ENCODE measurements around the gene CEBPE. TPM values are rescaled to one million over a fixed set of nuclear protein-coding genes. Genes with fewer than 3 reads are reported as not detected.

CEBPE gene
- polyA plus RNA-seq, 1 of the 3 experiments (the other 2 are of a cell fraction): not detected

DNA sequence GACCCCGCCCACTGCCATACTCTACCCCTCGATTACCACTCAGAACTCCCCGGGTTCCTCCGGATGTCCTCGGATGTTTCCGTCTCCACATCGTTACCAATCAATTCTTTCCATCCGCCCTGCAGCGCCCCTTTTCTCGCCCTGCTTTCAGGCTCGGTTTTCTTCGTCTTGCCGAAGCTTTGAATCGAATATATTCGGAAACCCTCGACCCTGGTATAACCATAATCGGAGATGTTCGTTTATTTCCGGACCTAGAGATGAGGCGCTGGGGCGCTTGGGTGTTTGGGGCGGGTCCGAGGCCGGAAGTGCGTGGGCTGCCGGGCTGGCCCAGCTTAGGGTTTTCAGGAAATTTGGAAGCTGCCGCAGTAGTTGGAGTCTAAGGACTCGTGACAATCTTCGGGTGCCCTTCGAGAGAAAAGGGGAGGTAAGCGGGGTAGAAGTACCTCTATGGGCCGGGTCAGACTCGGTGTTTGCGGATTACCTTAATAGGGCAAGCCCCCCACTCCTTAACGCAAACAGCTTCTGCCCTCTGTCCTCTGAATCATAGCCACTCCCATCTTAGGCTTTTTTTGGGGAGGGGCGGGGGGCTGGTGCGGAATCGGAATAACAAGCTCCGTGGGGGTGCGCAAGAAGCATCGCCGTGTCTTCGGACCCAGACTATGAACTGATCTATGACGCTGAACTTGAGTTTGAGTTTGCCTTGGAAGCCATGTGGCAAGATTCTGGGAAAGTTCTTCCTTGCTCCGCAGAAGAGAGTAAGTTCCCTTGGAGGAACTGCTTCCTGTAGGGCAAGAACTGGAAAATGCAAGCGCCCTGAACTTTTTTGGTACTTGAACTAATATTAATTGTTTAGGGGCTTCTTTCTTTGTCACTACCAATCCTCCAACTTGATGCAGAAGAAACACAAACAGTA, 23.6 kb downstream of the CEBPE start, which contains the start of gene C14orf119 (continued):
- peak; percentile 88 for TF ChIP-seq POLR2AphosphoS5 (IDR thresholded peaks at IDR 0.05; ENCODE audit: low read depth, low read length)
- TF ChIP-seq, protein P1, sequence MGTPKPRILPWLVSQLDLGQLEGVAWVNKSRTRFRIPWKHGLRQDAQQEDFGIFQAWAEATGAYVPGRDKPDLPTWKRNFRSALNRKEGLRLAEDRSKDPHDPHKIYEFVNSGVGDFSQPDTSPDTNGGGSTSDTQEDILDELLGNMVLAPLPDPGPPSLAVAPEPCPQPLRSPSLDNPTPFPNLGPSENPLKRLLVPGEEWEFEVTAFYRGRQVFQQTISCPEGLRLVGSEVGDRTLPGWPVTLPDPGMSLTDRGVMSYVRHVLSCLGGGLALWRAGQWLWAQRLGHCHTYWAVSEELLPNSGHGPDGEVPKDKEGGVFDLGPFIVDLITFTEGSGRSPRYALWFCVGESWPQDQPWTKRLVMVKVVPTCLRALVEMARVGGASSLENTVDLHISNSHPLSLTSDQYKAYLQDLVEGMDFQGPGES (IDR thresholded peaks at IDR 0.05; ENCODE audit: low read depth, low read length): no peak
- no peak for TF ChIP-seq TCF12 (IDR thresholded peaks at IDR 0.05)
- TF ChIP-seq, protein P2, sequence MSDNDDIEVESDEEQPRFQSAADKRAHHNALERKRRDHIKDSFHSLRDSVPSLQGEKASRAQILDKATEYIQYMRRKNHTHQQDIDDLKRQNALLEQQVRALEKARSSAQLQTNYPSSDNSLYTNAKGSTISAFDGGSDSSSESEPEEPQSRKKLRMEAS (IDR thresholded peaks at IDR 0.05; ENCODE audit: low read depth): peak; percentile 56; the same call in 1 of the 2 replicates
- peak; percentile 71 for TF ChIP-seq GABPA (IDR thresholded peaks at IDR 0.05; ENCODE audit: low read depth)
- TF ChIP-seq SMC3 (IDR thresholded peaks at IDR 0.05; ENCODE audit: low read depth, low read length): no peak

DNA sequence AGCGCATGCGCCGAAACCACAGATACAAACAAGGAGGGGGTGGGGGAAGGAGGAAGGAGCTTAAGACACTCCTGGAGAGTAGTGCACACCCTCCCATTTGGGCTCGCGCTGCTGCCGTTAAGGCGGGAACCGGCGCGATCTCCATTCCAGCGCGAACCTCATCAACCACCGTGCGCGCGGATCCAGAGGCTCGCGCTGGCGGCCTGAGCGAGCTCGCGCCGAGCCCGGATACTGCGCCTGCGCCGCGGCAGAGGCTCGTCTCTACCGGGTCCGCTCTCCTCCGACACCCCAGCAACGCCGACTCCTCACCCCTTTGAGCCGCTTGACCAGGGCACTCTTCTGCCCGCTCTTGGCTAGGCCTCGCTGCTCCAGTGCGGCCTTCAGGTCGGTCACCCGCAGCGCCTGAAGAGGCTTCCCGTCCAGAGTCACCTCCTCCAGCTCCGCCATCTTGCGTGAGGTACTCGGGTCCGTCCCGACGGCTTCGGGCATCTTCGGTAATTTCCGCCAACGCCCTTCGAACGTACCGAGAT, 24.3 kb downstream of the CEBPE start, which contains the start of gene ACIN1:
Gene ACIN1, minus strand, starts transcription at position 471 of the 530 bp plus-strand sequence. Its CDS starts 24 bp downstream, at position 447.
- Histone ChIP-seq H3F3A (replicated peaks; ENCODE audit: insufficient read depth) (no peaks in the 10 kb centered on the region), H2AFZ (ENCODE audit: low read depth) (peak within 1 kb of the TSS; percentile 75), H3K27ac (ENCODE audit: low read depth in 2 of 2, low read length in 1 of 2) (peak within 1 kb of the TSS; percentile 93 to 96), H3K36me3 (replicated peaks in 1 of 2; ENCODE audit: control insufficient read depth in 1 of 2, insufficient read depth in 2 of 2, low read length in 1 of 2) (peaks cover 47 to 52% of the 10 kb centered on the region in 2 experiments), H3K4me3 (ENCODE audit: low read depth in 2 of 2, low read length in 1 of 2) (peak within 1 kb of the TSS; percentile 77 to 94), H3K4me2 (peak within 1 kb of the TSS; percentile 86), H3K9ac (peak within 1 kb of the TSS; percentile 95), H3K9me2 (no peaks in the 10 kb centered on the region), H3K27me3 (ENCODE audit: insufficient read depth) (no peaks in the 10 kb centered on the region), H4K20me1 (ENCODE audit: insufficient read depth) (peaks cover 58% of the 10 kb centered on the region), H3K79me2 (ENCODE audit: insufficient read depth) (peaks cover 84% of the 10 kb centered on the region), H3K9me3 (no peaks in the 10 kb centered on the region), H3K4me1 (ENCODE audit: control insufficient read depth in 1 of 2, insufficient read depth in 2 of 2, low read depth in 1 of 2, low read length in 1 of 2) (peaks cover 7 to 20% of the 10 kb centered on the region in 2 experiments; a peak in 3 of 4 replicates)
- WGBS (ENCODE audit: low lambda C conversion rate): under 1% methylated on average over 33 of the region's 55 CpGs
- peak; percentile 82 for DNase-seq
- TF ChIP-seq RCOR1 (IDR thresholded peaks at IDR 0.05; ENCODE audit: low read length) (no peak), NRF1 (IDR thresholded peaks at IDR 0.05; ENCODE audit: low read depth, low read length) (peak; percentile 63), TAF1 (IDR thresholded peaks at IDR 0.05; ENCODE audit: borderline replicate concordance, low read depth, low read length) (peak; percentile 94), ELF1 (IDR thresholded peaks at IDR 0.05) (peak; percentile 44; the same call in 1 of the 2 replicates), POLR2AphosphoS5 (IDR thresholded peaks at IDR 0.05; ENCODE audit: low read depth, low read length) (peak; percentile 68), YY1 (IDR thresholded peaks at IDR 0.05; ENCODE audit: low read depth) (peak; percentile 92)
- TF ChIP-seq, protein P3, sequence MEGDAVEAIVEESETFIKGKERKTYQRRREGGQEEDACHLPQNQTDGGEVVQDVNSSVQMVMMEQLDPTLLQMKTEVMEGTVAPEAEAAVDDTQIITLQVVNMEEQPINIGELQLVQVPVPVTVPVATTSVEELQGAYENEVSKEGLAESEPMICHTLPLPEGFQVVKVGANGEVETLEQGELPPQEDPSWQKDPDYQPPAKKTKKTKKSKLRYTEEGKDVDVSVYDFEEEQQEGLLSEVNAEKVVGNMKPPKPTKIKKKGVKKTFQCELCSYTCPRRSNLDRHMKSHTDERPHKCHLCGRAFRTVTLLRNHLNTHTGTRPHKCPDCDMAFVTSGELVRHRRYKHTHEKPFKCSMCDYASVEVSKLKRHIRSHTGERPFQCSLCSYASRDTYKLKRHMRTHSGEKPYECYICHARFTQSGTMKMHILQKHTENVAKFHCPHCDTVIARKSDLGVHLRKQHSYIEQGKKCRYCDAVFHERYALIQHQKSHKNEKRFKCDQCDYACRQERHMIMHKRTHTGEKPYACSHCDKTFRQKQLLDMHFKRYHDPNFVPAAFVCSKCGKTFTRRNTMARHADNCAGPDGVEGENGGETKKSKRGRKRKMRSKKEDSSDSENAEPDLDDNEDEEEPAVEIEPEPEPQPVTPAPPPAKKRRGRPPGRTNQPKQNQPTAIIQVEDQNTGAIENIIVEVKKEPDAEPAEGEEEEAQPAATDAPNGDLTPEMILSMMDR (IDR thresholded peaks at IDR 0.05): no peak
- TF ChIP-seq, protein P2 (IDR thresholded peaks at IDR 0.05; ENCODE audit: low read depth): peak; percentile 64; the same call in 1 of the 2 replicates
- TF ChIP-seq, protein P4, sequence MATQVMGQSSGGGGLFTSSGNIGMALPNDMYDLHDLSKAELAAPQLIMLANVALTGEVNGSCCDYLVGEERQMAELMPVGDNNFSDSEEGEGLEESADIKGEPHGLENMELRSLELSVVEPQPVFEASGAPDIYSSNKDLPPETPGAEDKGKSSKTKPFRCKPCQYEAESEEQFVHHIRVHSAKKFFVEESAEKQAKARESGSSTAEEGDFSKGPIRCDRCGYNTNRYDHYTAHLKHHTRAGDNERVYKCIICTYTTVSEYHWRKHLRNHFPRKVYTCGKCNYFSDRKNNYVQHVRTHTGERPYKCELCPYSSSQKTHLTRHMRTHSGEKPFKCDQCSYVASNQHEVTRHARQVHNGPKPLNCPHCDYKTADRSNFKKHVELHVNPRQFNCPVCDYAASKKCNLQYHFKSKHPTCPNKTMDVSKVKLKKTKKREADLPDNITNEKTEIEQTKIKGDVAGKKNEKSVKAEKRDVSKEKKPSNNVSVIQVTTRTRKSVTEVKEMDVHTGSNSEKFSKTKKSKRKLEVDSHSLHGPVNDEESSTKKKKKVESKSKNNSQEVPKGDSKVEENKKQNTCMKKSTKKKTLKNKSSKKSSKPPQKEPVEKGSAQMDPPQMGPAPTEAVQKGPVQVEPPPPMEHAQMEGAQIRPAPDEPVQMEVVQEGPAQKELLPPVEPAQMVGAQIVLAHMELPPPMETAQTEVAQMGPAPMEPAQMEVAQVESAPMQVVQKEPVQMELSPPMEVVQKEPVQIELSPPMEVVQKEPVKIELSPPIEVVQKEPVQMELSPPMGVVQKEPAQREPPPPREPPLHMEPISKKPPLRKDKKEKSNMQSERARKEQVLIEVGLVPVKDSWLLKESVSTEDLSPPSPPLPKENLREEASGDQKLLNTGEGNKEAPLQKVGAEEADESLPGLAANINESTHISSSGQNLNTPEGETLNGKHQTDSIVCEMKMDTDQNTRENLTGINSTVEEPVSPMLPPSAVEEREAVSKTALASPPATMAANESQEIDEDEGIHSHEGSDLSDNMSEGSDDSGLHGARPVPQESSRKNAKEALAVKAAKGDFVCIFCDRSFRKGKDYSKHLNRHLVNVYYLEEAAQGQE (IDR thresholded peaks at IDR 0.05; ENCODE audit: low read depth, low read length): 0 out of 2 replicates have a peak, but pooled peaks have one; percentile 32
- ChIA-PET CTCF (interaction anchor here (0.7 to 3.4 kb wide), 17 partner anchors 10 to 222 kb away, joined by 3 to 21 read pairs (median 3); partner anchors contain the start of genes CDH24 and CIROP), POLR2A (interaction anchor here (0.6 to 2.1 kb wide), 13 partner anchors 12 to 227 kb away, joined by 3 to 11 read pairs (median 6); partner anchors contain the start of genes CDH24, HOMEZ, PABPN1 and PPP1R3E)

All from SK-N-SH (cell line).